A549 treated with AZD9567 at 1 μM for 4 hours (cell line): ENCODE results near the gene RGS14. TPM values are rescaled to one million over a fixed set of nuclear protein-coding genes. Genes with fewer than 3 reads are reported as not detected.

ENCODE experiments used
- total RNA-seq: library from RNA; stranded (reverse); fragments of 200-300 nt; extraction: Qiagen RNA extraction; gene quantifications from 5 replicates; pipeline ENCODE4 v1.2.3, GENCODE V29; 2022; ENCODE audit not compliant: insufficient read depth

Gene RGS14
- 2.7 to 5.5 TPM (median 4.5 TPM) in 5 replicates for total RNA-seq

GRCh38 chr5:177357459-177358351 is at the start of gene RGS14:
RGS14 (plus strand) TSS chr5:177357924; CDS start chr5:177358025, 101 bp downstream.

GRCh38 chr5:177311723-177312648 is 45.7 kb upstream of the RGS14 start, which contains the start of gene MXD3:
MXD3 (minus strand) TSS chr5:177311898; CDS start chr5:177311830, 68 bp downstream.

GRCh38 chr5:177351392-177352329 is 6.1 kb upstream of the RGS14 start, which contains the start of gene LMAN2:
LMAN2 (minus strand) TSS chr5:177351668; CDS start chr5:177351647, 21 bp downstream.

GRCh38 chr5:177384134-177384533 is 26.4 kb downstream of the RGS14 start, which contains the start of gene SLC34A1:
SLC34A1 (plus strand) TSS chr5:177384434; CDS start chr5:177385742, 1,308 bp downstream.

GRCh38 chr5:177399997-177400868 is 42.5 kb downstream of the RGS14 start, which contains the start of gene PFN3:
PFN3 (minus strand) TSS chr5:177400661; CDS start chr5:177400576, 85 bp downstream.

GRCh38 chr5:177409043-177409801 is 51.5 kb downstream of the RGS14 start, which contains the start of gene F12:
F12 (minus strand) TSS chr5:177409564; CDS start chr5:177409527, 37 bp downstream.

Other genes starting within 250 kb of the RGS14 start
- 16.1 to 20.7 TPM (median 20.4 TPM) in 5 replicates for gene NSD1, start 224.2 kb upstream of the RGS14 start, total RNA-seq
- 24.7 to 30.2 TPM (median 25.1 TPM) in 5 replicates for gene RAB24, start 54.2 kb upstream of the RGS14 start, total RNA-seq
- 253 to 392 TPM (median 370 TPM) in 5 replicates for gene PRELID1, start 54.1 kb upstream of the RGS14 start, total RNA-seq
- gene MXD3, start 46.0 kb upstream of the RGS14 start, total RNA-seq = 19.3 to 26.0 TPM (median 22.7 TPM) in 5 replicates
- 193 to 205 TPM (median 199 TPM) in 5 replicates for gene LMAN2, start 6.3 kb upstream of the RGS14 start, total RNA-seq
- gene SLC34A1, start 26.5 kb downstream of the RGS14 start, total RNA-seq = not detected in 5 replicates
- gene PFN3, start 42.7 kb downstream of the RGS14 start, total RNA-seq = not detected in 5 replicates
- 18.6 to 27.6 TPM (median 21.3 TPM) in 5 replicates for gene F12, start 51.6 kb downstream of the RGS14 start, total RNA-seq
- 21.4 to 30.9 TPM (median 27.0 TPM) in 5 replicates for gene GRK6, start 68.8 kb downstream of the RGS14 start, total RNA-seq
- gene PRR7, start 88.9 kb downstream of the RGS14 start, total RNA-seq = 15.7 to 35.7 TPM (median 32.9 TPM) in 5 replicates
- 50.0 to 70.6 TPM (median 65.3 TPM) in 5 replicates for gene DBN1, start 115.7 kb downstream of the RGS14 start, total RNA-seq
- 63.9 to 97.3 TPM (median 89.0 TPM) in 5 replicates for gene PDLIM7, start 139.7 kb downstream of the RGS14 start, total RNA-seq
- 2.8 to 6.2 TPM (median 4.3 TPM) in 5 replicates for gene DOK3, start 151.9 kb downstream of the RGS14 start, total RNA-seq
- 71.2 to 123 TPM (median 115 TPM) in 5 replicates for gene DDX41, start 159.0 kb downstream of the RGS14 start, total RNA-seq
- gene FAM193B, start 196.6 kb downstream of the RGS14 start, total RNA-seq = 29.7 to 32.8 TPM (median 32.0 TPM) in 5 replicates
- gene TMED9, start 234.3 kb downstream of the RGS14 start, total RNA-seq = 280 to 291 TPM (median 282 TPM) in 5 replicates
- gene B4GALT7, start 242.2 kb downstream of the RGS14 start, total RNA-seq = 21.0 to 31.6 TPM (median 29.1 TPM) in 5 replicates